Cerebellar cortex (tissue), 1 donor: ENCODE measurements around the gene STX5.
"Not testable (repeated sequence)": the region's sequence is repeated elsewhere in the genome, so short reads cannot be mapped to it uniquely, and the experiment has no call there.

Source experiments
- DNase-seq: peaks from one replicate; pipeline ENCODE4 v3.0.0-alpha.2; 2015; ENCODE audit warnings: low spot score

The STX5 gene

GRCh38 chr11:62830904-62831519 is 839 bp downstream of the STX5 start:
- DNase-seq = no peak

- not testable (repeated sequence) for DNase-seq
These were observed 3.7 kb downstream of the STX5 start for GRCh38 chr11:62828130-62828529.

GRCh38 chr11:62823677-62824076 is 8.2 kb downstream of the STX5 start:
- DNase-seq = no peak

GRCh38 chr11:62817129-62817528 is 14.7 kb downstream of the STX5 start:
- no peak for DNase-seq

- no peak for DNase-seq
These were observed 15.3 kb downstream of the STX5 start for GRCh38 chr11:62816557-62816956.

GRCh38 chr11:62811659-62812058 is 20.2 kb downstream of the STX5 start:
- DNase-seq = no peak

GRCh38 chr11:62810748-62811147 is 21.1 kb downstream of the STX5 start:
- no peak for DNase-seq

- no peak for DNase-seq
These were observed 25.2 kb downstream of the STX5 start for GRCh38 chr11:62806611-62807121.

- DNase-seq = no peak
These were observed 25.9 kb downstream of the STX5 start for GRCh38 chr11:62805961-62806441.

- DNase-seq = peak; percentile 93
These were observed 26.6 kb downstream of the STX5 start, which contains the start of gene NXF1 for GRCh38 chr11:62805076-62805892. TSS of gene NXF1 (minus strand) at chr11:62805440. CDS start at chr11:62805356, 84 bp downstream.

- no peak for DNase-seq
These were observed 27.4 kb downstream of the STX5 start for GRCh38 chr11:62804310-62805075.

- no peak for DNase-seq
These were observed 30.8 kb downstream of the STX5 start for GRCh38 chr11:62801071-62801470.

- no peak for DNase-seq
These were observed 32.4 kb downstream of the STX5 start for GRCh38 chr11:62799486-62799885.

GRCh38 chr11:62796281-62796680 is 35.6 kb downstream of the STX5 start:
- DNase-seq = no peak

- no peak for DNase-seq
These were observed 37.6 kb downstream of the STX5 start for GRCh38 chr11:62794201-62794775.

- DNase-seq = no peak
These were observed 39.7 kb downstream of the STX5 start for GRCh38 chr11:62792202-62792575.

GRCh38 chr11:62791501-62792201 is 40.2 kb downstream of the STX5 start, which contains the start of gene TMEM223:
TSS of gene TMEM223 (minus strand) at chr11:62792006. CDS start at chr11:62791994, 12 bp downstream.
- DNase-seq = peak; percentile 80

GRCh38 chr11:62789576-62789975 is 42.3 kb downstream of the STX5 start:
- peak; percentile 16 for DNase-seq

GRCh38 chr11:62788991-62789390 is 42.9 kb downstream of the STX5 start:
- DNase-seq = peak; percentile 34

GRCh38 chr11:62787005-62787759 is 44.7 kb downstream of the STX5 start, which contains the start of gene TMEM179B:
TSS of gene TMEM179B (plus strand) at chr11:62787402. CDS start at chr11:62787432, 30 bp downstream.
- peak; percentile 99 for DNase-seq
